Astrocyte of the spinal cord (primary cell): ENCODE data around the gene G6PD.
"Not testable (repeated sequence)": the region's sequence is repeated elsewhere in the genome, so short reads cannot be mapped to it uniquely, and the experiment has no call there.

ENCODE experiments used
- DNase-seq: peaks from one replicate; pipeline ENCODE4 v3.0.0; 2011; ENCODE audit warnings: low read depth, low spot score
- H3K4me3 ChIP-seq: 2 replicates; pipeline ENCODE4 v1.5.1; 2011; ENCODE audit warnings: low read depth, mild to moderate bottlenecking, low read length, moderate library complexity
- in situ Hi-C: cut with HindIII; loops from 2 replicates; pipeline ENCODE4 v1.10.0; 2017; ENCODE audit warnings: low sequenced_read_pairs
- TF ChIP-seq, protein P1 (sequence below): IDR thresholded peaks from 2 replicates; pipeline ENCODE4 v1.5.1; 2012; ENCODE audit warnings: low read depth, mild to moderate bottlenecking, low read length, inconsistent platforms

Gene G6PD

DNA sequence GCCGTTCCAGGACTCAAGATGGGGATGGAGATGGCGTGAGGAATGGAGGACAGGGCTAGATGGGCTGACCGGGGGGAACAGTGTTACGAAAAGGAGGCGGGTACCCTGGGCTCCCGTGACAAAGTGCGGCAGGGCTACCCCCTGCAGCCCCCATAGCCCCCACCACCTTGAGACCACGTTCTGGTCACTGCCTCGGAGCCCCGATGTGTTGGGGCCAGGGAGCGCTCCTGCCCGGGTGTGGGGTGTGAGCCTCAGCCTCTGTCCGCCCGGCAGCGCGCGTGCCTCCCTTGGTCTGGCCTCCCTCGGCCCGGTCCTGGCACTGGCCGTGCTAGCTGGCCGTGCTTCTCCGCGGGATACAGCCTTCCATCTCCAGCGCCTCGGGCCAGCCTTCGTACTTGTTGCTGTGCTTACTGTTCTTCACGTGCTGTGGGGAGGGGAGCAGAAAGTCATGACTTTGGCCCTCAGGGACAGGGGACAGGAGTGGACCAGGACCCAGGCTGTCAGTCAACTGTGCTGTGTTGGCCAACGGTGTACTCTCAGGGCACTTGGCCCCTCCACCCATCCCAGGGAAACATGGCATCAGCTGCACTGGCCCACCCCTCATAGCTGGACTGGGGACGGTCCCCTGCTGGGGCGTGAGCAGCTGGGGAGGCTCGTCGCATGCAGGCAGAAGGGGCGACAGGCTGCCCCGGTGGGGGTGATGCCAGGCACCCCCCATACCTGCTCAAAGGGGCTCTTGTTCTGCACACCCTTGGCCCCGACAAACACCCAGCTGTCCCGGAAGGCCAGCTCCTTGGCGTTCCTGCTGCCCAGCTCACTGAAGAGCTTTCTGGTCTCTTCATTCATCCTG is 39.9 kb downstream of the G6PD start:
- in situ Hi-C loops = no loop called here
- no peak for DNase-seq
- TF ChIP-seq, protein P1, sequence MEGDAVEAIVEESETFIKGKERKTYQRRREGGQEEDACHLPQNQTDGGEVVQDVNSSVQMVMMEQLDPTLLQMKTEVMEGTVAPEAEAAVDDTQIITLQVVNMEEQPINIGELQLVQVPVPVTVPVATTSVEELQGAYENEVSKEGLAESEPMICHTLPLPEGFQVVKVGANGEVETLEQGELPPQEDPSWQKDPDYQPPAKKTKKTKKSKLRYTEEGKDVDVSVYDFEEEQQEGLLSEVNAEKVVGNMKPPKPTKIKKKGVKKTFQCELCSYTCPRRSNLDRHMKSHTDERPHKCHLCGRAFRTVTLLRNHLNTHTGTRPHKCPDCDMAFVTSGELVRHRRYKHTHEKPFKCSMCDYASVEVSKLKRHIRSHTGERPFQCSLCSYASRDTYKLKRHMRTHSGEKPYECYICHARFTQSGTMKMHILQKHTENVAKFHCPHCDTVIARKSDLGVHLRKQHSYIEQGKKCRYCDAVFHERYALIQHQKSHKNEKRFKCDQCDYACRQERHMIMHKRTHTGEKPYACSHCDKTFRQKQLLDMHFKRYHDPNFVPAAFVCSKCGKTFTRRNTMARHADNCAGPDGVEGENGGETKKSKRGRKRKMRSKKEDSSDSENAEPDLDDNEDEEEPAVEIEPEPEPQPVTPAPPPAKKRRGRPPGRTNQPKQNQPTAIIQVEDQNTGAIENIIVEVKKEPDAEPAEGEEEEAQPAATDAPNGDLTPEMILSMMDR = no peak
- no peak overlapping the region for H3K4me3 ChIP-seq

DNA sequence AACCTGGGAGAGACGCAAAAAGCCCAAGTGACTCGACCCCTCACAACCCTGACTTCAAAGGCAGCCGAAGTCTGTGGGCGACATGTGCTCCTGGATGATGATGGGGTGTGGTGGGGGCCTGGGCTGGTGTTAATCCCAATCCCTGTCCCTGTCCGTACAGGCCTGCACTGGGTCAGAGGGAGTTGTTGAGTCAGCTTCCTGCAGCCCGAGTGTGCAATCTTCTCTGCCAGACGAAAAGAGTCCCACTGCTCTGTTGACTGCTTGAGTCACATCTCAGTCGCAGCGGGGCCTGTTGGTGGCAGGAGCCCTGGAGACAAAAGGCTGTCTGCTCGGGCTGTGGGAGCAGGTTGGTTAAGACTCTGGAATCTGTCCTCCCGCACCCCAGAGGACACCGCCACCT is 40.9 kb downstream of the G6PD start:
- H3K4me3 ChIP-seq = no peak overlapping the region
- TF ChIP-seq, protein P1 = no peak
- in situ Hi-C loops = no loop called here
- DNase-seq = peak; percentile 22

DNA sequence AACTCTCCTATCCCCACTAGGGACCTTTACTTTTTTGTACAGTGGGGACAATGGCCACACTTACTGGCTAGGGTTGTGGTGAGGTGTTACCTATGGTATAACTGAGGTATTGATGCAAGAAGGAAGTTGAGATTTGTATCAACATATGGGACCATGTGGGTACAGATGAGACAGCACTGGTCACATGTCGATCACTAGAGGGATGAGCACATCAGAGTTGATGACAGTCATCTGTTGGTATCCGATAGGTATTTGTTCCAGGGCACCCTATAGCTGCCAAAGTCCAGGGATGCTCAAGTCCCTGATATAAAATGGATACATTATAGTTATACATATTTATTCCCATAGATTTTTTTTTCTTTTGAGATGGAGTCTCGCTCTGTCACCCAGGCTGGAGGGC is 43.7 kb downstream of the G6PD start:
- no peak for DNase-seq
- in situ Hi-C loops = no loop called here
- H3K4me3 ChIP-seq = no peak overlapping the region
- TF ChIP-seq, protein P1 = no peak

DNA sequence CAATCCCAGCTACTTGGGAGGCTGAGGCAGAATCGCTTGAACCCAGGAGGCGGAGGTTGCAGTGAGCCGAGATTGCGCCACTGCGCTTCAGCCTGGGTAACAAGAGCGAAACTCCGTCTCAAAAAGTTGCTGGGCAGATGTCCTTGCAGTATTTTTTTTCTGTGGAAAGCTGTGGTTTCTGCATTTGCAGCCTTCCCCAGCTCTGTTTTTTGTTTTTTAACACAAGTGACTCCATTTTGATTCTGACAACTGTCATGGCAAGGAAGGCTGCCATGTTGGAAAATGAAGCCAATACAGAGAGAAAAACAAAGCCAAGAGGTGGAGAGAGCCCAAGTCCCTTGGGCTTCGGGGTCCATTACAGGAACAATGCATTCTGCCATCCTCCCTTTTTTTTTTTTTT is 44.5 kb downstream of the G6PD start:
- TF ChIP-seq, protein P1 = no peak
- no peak for DNase-seq
- H3K4me3 ChIP-seq = no peak overlapping the region
- in situ Hi-C loops = no loop called here

DNA sequence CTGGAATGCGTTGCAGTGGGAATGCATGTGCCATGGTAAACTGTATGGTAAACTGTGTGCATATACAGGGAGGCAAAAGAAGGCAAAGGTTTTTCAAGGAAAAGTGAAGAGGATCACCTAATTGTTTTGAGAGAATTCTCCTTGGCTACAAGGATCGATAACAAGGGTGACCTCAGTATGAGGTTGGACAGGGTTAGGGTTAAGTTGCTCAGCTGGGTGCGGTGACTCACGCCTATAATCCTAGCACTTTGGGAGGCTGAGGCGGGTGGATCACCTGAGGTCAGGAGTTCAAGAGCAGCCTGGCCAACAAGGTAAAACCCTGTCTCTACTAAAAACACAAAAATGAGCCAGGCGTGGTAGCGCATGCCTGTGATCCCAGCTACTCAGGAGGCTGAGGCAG is 45.2 kb downstream of the G6PD start:
- in situ Hi-C loops, DNase-seq, H3K4me3 ChIP-seq: not testable (repeated sequence)

DNA sequence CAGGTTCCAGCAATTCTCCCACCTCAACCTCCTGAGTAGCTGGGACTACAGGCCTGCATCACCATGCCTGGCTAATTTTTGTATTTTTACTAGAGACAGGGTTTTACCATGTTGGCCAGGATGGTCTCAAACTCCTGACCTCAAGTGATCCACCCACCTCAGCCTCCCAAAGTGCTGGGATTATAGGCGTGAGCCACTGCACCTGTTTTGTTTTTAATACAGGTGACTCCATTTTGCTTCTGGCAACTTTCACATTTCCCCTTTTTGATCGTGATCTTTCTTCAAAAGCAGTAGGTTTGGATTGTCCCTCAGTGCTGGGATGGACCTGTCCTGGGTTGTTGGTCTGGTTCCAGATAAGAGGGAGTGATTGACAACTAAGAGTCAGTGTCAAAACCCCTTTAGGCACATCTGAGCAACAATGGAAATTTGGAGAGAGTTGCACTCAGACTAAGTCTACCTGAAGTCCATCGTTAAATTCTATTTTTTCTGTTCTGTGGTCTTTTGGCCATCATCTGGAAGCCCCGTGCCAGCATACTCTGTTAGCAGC is 50.0 kb downstream of the G6PD start:
- H3K4me3 ChIP-seq, DNase-seq, in situ Hi-C loops: not testable (repeated sequence)

DNA sequence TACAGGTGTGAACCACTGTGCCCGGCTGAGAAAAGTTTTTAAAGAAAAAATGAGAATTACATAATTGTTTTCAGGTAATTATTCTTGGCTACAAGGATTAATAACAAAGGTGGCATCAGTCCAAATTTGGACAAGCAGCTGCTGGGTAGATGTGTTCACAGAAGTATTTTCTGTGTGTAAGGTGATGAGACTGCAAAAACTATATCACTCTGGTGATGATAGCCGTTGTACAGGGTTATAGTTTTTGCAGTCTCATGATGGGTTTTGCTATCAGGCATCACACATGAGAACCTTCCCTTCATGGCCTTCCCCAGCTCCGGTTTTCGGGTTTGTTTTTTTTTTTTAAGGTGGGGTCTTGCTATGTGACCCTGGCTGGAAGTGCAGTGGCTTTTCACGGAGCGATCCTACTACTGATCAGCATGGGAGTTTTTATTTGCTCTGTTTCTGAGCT is 51.1 kb downstream of the G6PD start:
- DNase-seq = no peak
- H3K4me3 ChIP-seq = no peak overlapping the region
- TF ChIP-seq, protein P1 = no peak
- in situ Hi-C loops = no loop called here
